HepG2 (cell line): ENCODE results near the gene WDSUB1. TPM values are rescaled to one million over a fixed set of nuclear protein-coding genes. Genes with fewer than 3 reads are reported as not detected.

Source experiments
- ATAC-seq: fragments of 200-7000 bp; cut with Tn5 transposase; 3 replicates; pipeline ENCODE4 v1.9.1; 2020; ENCODE audit warnings: mild to moderate bottlenecking, moderate library complexity
- BruUV-seq: library from RNA; stranded (reverse); fragments of 400-500 nt; replicated peaks from 2 replicates; lab custom pipeline; 2021; lab: Mats Ljungman, UMichigan
- CTCF ChIA-PET: fragments of 300-600 bp; formaldehyde crosslinking; extraction: SDS; loops from one replicate; lab custom pipeline; 2021; ENCODE audit warnings: low total read pairs, inconsistent platforms, low intra/inter-chr PET ratio; lab: Yijun Ruan, JAX
- POLR2A ChIA-PET: fragments of 350-600 bp; sonication (Branson Sonifier 250); formaldehyde crosslinking; loops from one replicate; lab custom pipeline; 2020; ENCODE audit warnings: antibody characterized with exemption, inconsistent platforms; lab: Yijun Ruan, JAX
- DNase-seq: peaks from one replicate; pipeline ENCODE4 v3.0.0-alpha.2; 2015; ENCODE audit warnings: low spot score
- FAIRE-seq: peaks from 3 replicates; lab custom pipeline; 2011; peaks lifted over from hg19 to GRCh38; lab: Jason Lieb, UNC
- H2AFZ ChIP-seq: one replicate; pipeline ENCODE4 v1.6.1; 2011; ENCODE audit warnings: low read length, inconsistent platforms
- H3K27ac ChIP-seq: fragments of 300-600 bp; 3 replicates; pipeline ENCODE4 v1.8.0; 2011; ENCODE audit warnings: mixed run types, mild to moderate bottlenecking, mixed read lengths, low read length, inconsistent platforms; ENCODE audit not compliant: insufficient read depth; ENCODE audit errors: extremely low read length
- H3K27me3 ChIP-seq, 2 experiments: fragments of 200-600 bp in 1 of 2; 2 replicates in 1 of 2; 3 replicates in 1 of 2; pipeline versions ENCODE4 v1.6.0 to v1.8.0; 2011; ENCODE audit warnings: low read length in 2 of 2, mild to moderate bottlenecking in 2 of 2, moderate library complexity in 2 of 2, inconsistent platforms in 1 of 2; ENCODE audit not compliant: insufficient read depth in 2 of 2, control insufficient read depth in 1 of 2
- H3K36me3 ChIP-seq, 2 experiments: fragments of 200-600 bp in 1 of 2; replicated peaks in 1 of 2; 2 replicates in 1 of 2; 3 replicates in 1 of 2; pipeline versions ENCODE4 v1.5.1 to v1.8.0; 2011; ENCODE audit warnings: low read length in 2 of 2, inconsistent platforms in 1 of 2; ENCODE audit not compliant: insufficient read depth in 2 of 2, control insufficient read depth in 1 of 2
- H3K4me1 ChIP-seq: 2 replicates; pipeline ENCODE4 v1.5.1; 2012; ENCODE audit warnings: low read length, inconsistent platforms; ENCODE audit not compliant: insufficient read depth
- H3K4me2 ChIP-seq: 2 replicates; pipeline ENCODE4 v1.6.0; 2011; ENCODE audit warnings: low read depth, low read length, inconsistent platforms
- H3K4me3 ChIP-seq, 3 experiments: fragments of 200-600 bp in 1 of 3; sonication (generic), shearing (Covaris generic) in 1 of 3; replicated peaks in 1 of 3; 2 replicates each; pipeline ENCODE4 v1.5.1; 2011 to 2016; ENCODE audit warnings: low read length in 3 of 3, inconsistent platforms in 2 of 3, low read depth in 2 of 3, mild to moderate bottlenecking in 2 of 3, control low read depth in 1 of 3, mixed read lengths in 1 of 3; ENCODE audit not compliant: insufficient read depth in 1 of 3
- H3K79me2 ChIP-seq: one replicate; pipeline ENCODE4 v1.6.1; 2011; ENCODE audit warnings: low read length, inconsistent platforms; ENCODE audit not compliant: insufficient read depth
- H3K9ac ChIP-seq: 2 replicates; pipeline ENCODE4 v1.6.0; 2011; ENCODE audit warnings: mild to moderate bottlenecking, low read depth, low read length, inconsistent platforms; ENCODE audit not compliant: insufficient read depth
- H3K9me3 ChIP-seq: 2 replicates; pipeline ENCODE4 v1.5.1; 2012; ENCODE audit warnings: mild to moderate bottlenecking, low read length
- H4K20me1 ChIP-seq: 2 replicates; pipeline ENCODE4 v1.6.0; 2011; ENCODE audit warnings: inconsistent platforms, mild to moderate bottlenecking, low read length, moderate library complexity; ENCODE audit not compliant: insufficient read depth
- AGO1 ChIP-seq: fragments of 200-400 bp; formaldehyde crosslinking; IDR thresholded peaks from 2 replicates; pipeline ENCODE4 v1.6.1; 2017; ENCODE audit warnings: mild to moderate bottlenecking, low read depth, low read length, moderate library complexity; ENCODE audit not compliant: poor library complexity, severe bottlenecking
- FOSL1 ChIP-seq: sonication (generic); formaldehyde crosslinking; IDR thresholded peaks from 2 replicates; pipeline ENCODE4 v1.9.0; 2021; ENCODE audit warnings: missing genetic modification reagents, borderline replicate concordance
- FUBP1 ChIP-seq: sonication (generic); formaldehyde crosslinking; IDR thresholded peaks from 2 replicates; pipeline ENCODE4 v1.5.1; 2020; ENCODE audit warnings: missing genetic modification reagents, mild to moderate bottlenecking, borderline replicate concordance
- KAT2B ChIP-seq: fragments of 150-350 bp; IDR thresholded peaks from 2 replicates; pipeline ENCODE4 v1.6.1; 2014; ENCODE audit warnings: low read depth, low read length, borderline replicate concordance
- NBN ChIP-seq: fragments of 450-650 bp; conservative IDR thresholded peaks from 2 replicates; pipeline ENCODE4 v1.6.1; 2017
- NFE2L2 ChIP-seq: fragments of 150-350 bp; IDR thresholded peaks from 2 replicates; pipeline ENCODE4 v1.6.1; 2014; ENCODE audit warnings: low read length
- NR2F6 ChIP-seq, 2 experiments: IDR thresholded peaks; 2 replicates each; pipeline ENCODE4 v1.6.1; 2016; ENCODE audit warnings: antibody characterized with exemption in 1 of 2, mild to moderate bottlenecking in 1 of 2
- SMARCE1 ChIP-seq: fragments of 450-650 bp; IDR thresholded peaks from 2 replicates; pipeline ENCODE4 v1.6.1; 2017; ENCODE audit warnings: borderline replicate concordance
- TP53 ChIP-seq: sonication (generic); formaldehyde crosslinking; conservative IDR thresholded peaks from 2 replicates; pipeline ENCODE4 v1.4.0; 2020; ENCODE audit warnings: missing genetic modification reagents
- ZFP37 ChIP-seq: sonication (generic); formaldehyde crosslinking; IDR thresholded peaks from 2 replicates; pipeline ENCODE4 v1.4.0; 2020; ENCODE audit warnings: missing genetic modification reagents, borderline replicate concordance
- ZNF136 ChIP-seq: sonication (generic); formaldehyde crosslinking; IDR thresholded peaks from 2 replicates; pipeline ENCODE4 v1.8.1; 2022; ENCODE audit warnings: low read depth, mild to moderate bottlenecking, moderate library complexity, missing genetic modification reagents
- ZNF441 ChIP-seq: sonication (generic); formaldehyde crosslinking; IDR thresholded peaks from 2 replicates; pipeline ENCODE4 v1.7.0; 2021; ENCODE audit warnings: missing genetic modification reagents, borderline replicate concordance
- WGBS: methylation state at CpG from one replicate; pipeline ENCODE4 v1.1.6; 2017; ENCODE audit warnings: low lambda C conversion rate; 5-methylcytosine and 5-hydroxymethylcytosine counted together
- in situ Hi-C: cut with HindIII; loops from 2 replicates; pipeline ENCODE4 v1.10.0; 2017; ENCODE audit warnings: low pct_unique_long_range_greater_than_20kb; ENCODE audit not compliant: extremely low pct_ligation_motif_present
- intact Hi-C: fragments of 100-400 bp; cut with micrococcal nuclease; formaldehyde crosslinking; loops from one replicate; pipeline ENCODE4 v1.10.0; 2022; ENCODE audit not compliant: unreplicated experiment
- polyA plus RNA-seq, 8 experiments: library from polyadenylated mRNA; depleted of rRNA in 3 of 8; stranded (reverse) in 7 of 8; unstranded in 1 of 8; fragments of >200 nt; fragmentation: Illumina TruSeq in 4 of 8; extraction: Trizol in 4 of 8; gene quantifications; 2 replicates each; pipeline versions ENCODE4 v1.2.1 to v1.2.3, GENCODE V29; 2011 to 2016; ENCODE audit warnings: low read depth in 4 of 8, missing spikeins in 1 of 8, mixed read lengths in 1 of 8; ENCODE audit not compliant: insufficient read depth in 1 of 8
- total RNA-seq, 5 experiments: library from RNA; depleted of rRNA; stranded (reverse); fragments of >200 nt; fragmentation: Illumina TruSeq; extraction: Trizol; gene quantifications; 2 replicates each; pipeline ENCODE4 v1.2.3, GENCODE V29; 2016; ENCODE audit warnings: low read depth in 1 of 5
- TF ChIP-seq, protein P1 (sequence below): IDR thresholded peaks from 2 replicates; pipeline ENCODE4 v1.6.1; 2016; ENCODE audit warnings: low read depth

WDSUB1 gene
- total and polyA plus RNA-seq, 2 of the 13 experiments (the other 11 are each of a cell fraction or from before 2014, with no cell fraction given) = 10.1 to 10.7 TPM

GRCh38 chr2:159281002-159281401 is 5.5 kb downstream of the WDSUB1 start:
- BruUV-seq = no TSS peak
- CTCF ChIA-PET = no interaction called here
- ATAC-seq = no peak

More at GRCh38 chr2:159281002-159281401, 5.5 kb downstream of the WDSUB1 start:
- in situ Hi-C loops = no loop called here
- intact Hi-C loops = no loop called here
- no peaks in the 10 kb centered on the region for H3K27me3 ChIP-seq
- peaks cover 16% of the 10 kb centered on the region for H3K4me1 ChIP-seq
- H3K9me3 ChIP-seq = no peaks in the 10 kb centered on the region
- no peak overlapping the region for H3K4me2 ChIP-seq
- FAIRE-seq (no peak), DNase-seq (no peak)
- WGBS = 98% methylated on average over 6 of the region's 6 CpGs
- H3K27ac ChIP-seq = no peak overlapping the region
- TF ChIP-seq ZFP37 (CRISPR knock-in tag) (no peak), NBN (no peak), KAT2B (no peak), AGO1 (no peak), NR2F6 (IDR thresholded peaks at IDR 0.05) (no peak), NR2F6 (CRISPR knock-in tag; IDR thresholded peaks at IDR 0.05) (no peak), NFE2L2 (no peak), SMARCE1 (no peak), ZNF136 (no peak), TP53 (CRISPR knock-in tag) (no peak), ZNF441 (no peak), FUBP1 (CRISPR knock-in tag) (no peak), FOSL1 (CRISPR knock-in tag) (no peak)
- TF ChIP-seq, protein P1, sequence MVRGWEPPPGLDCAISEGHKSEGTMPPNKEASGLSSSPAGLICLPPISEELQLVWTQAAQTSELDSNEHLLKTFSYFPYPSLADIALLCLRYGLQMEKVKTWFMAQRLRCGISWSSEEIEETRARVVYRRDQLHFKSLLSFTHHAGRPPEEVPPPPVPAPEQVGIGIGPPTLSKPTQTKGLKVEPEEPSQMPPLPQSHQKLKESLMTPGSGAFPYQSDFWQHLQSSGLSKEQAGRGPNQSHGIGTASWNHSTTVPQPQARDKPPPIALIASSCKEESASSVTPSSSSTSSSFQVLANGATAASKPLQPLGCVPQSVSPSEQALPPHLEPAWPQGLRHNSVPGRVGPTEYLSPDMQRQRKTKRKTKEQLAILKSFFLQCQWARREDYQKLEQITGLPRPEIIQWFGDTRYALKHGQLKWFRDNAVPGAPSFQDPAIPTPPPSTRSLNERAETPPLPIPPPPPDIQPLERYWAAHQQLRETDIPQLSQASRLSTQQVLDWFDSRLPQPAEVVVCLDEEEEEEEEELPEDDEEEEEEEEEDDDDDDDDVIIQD = no peak
- H3K4me3 ChIP-seq = no peak overlapping the region
- POLR2A ChIA-PET = no interaction called here
- H3K36me3 ChIP-seq = peaks cover 2 to 13% of the 10 kb centered on the region in 2 experiments; a peak in 4 of 5 replicates
- H3K79me2 ChIP-seq = peaks cover 18% of the 10 kb centered on the region
- no peaks in the 10 kb centered on the region for H4K20me1 ChIP-seq
- no peak overlapping the region for H3K9ac ChIP-seq
- no peak overlapping the region for H2AFZ ChIP-seq
